ENCODE results near the gene DGCR6L. TPM values are rescaled to one million over a fixed set of nuclear protein-coding genes. Genes with fewer than 3 reads are reported as not detected.
"Not testable (repeated sequence)": the region's sequence is repeated elsewhere in the genome, so short reads cannot be mapped to it uniquely, and the experiment has no call there.

The DGCR6L gene
- total RNA-seq, 1 donor from 2014 or later, result 33.3 TPM

DNA sequence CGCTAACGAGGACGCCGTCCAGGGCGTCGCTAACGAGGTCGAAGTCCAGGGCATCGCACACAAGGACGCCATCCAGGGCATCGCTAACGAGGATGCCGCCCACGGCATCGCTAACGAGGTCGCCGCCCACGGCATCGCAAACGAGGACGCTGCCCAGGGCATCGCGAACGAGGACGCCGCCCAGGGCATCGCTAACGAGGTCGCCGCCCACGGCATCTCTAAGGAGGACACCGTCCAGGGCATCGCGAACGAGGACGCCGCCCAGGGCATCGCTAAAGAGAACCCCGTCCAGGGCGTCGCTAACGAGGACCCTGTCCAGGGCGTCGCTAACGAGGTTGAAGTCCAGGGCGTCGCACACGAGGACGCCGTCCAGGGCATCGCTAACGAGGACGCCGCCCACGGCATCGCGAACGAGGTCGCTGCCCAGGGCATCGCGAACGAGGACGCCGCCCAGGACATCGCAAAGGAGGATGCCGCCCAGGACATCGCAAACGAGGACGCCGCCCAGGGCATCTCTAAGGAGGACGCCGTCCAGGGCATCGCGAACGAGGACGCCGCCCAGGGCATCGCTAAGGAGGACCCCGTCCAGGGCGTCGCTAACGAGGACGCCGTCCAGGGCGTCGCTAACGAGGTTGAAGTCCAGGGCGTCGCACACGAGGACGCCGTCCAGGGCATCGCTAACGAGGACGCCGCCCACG, 36.2 kb upstream of the DGCR6L start:
- H3K9ac ChIP-seq (ENCODE audit: low read length); H3K27ac ChIP-seq (ENCODE audit: low read depth, low read length); H3K36me3 ChIP-seq (ENCODE audit: insufficient read depth, low read length); H3K4me1 Mint-ChIP-seq (ENCODE audit: low read depth, unreplicated experiment); H3K4me2 ChIP-seq (ENCODE audit: low read length); H3K4me1 ChIP-seq (ENCODE audit: insufficient read depth, low read length); H3K27me3 ChIP-seq (ENCODE audit: insufficient read depth, low read length); H2AFZ ChIP-seq (ENCODE audit: low read depth, low read length); FAIRE-seq; H4K20me1 ChIP-seq (ENCODE audit: insufficient read depth, low read length); H3K36me3 Mint-ChIP-seq (ENCODE audit: low read depth, unreplicated experiment); H3K27me3 Mint-ChIP-seq (ENCODE audit: low read depth, unreplicated experiment); H3K27ac Mint-ChIP-seq (ENCODE audit: unreplicated experiment); H3K79me2 ChIP-seq (ENCODE audit: insufficient read depth, low read length); DNase-seq (ENCODE audit: low read depth); H3K4me3 Mint-ChIP-seq (ENCODE audit: unreplicated experiment); H3K9me3 ChIP-seq (ENCODE audit: insufficient read depth, low read depth, low read length); H3K4me3 ChIP-seq (ENCODE audit: insufficient read depth, low read depth, low read length); H3K9me3 Mint-ChIP-seq (ENCODE audit: unreplicated experiment): not testable (repeated sequence)

DNA sequence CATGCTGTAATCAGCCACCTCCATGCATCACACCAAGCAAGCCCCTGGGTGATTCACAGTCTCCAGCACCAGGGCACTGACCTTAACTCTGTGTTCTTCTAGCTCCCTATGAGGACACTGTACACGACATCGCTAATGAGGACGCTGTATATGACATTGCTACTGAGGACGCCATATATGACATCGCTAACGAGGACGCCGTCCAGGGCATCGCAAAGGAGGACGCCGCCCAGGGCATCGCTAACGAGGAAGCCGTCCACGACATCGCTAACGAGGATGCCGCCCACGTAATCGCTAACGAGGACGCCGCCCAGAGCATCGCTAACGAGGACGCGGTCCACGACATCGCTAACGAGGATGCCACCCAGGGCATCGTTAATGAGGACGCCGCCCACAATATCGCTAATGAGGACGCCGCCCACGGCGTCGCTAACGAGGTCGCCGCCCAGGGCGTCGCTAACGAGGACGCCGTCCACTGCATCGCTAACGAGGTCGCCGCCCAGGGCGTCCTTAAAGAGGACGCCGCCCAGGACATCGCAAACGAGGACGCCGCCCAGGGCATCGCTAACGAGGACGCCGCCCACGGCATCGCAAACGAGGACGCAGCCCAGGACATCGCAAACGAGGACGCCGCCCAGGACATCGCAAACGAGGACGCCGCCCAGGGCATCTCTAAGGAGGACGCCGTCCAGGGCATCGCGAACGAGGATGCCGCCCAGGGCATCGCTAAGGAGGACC, 34.5 kb upstream of the DGCR6L start:
- FAIRE-seq (no peak), DNase-seq (ENCODE audit: low read depth) (no peak)
- Mint-ChIP-seq H3K4me1 (ENCODE audit: low read depth, unreplicated experiment) (no peaks in the 10 kb centered on the region), H3K4me3 (ENCODE audit: unreplicated experiment) (no peak overlapping the region), H3K27ac (ENCODE audit: unreplicated experiment) (no peak overlapping the region), H3K27me3 (ENCODE audit: low read depth, unreplicated experiment) (no peaks in the 10 kb centered on the region), H3K36me3 (ENCODE audit: low read depth, unreplicated experiment) (no peaks in the 10 kb centered on the region), H3K9me3 (ENCODE audit: unreplicated experiment) (no peaks in the 10 kb centered on the region)
- H3K27ac ChIP-seq (ENCODE audit: low read depth, low read length), result no peak overlapping the region
- no peaks in the 10 kb centered on the region for H3K36me3 ChIP-seq (ENCODE audit: insufficient read depth, low read length)
- no peaks in the 10 kb centered on the region for H3K79me2 ChIP-seq (ENCODE audit: insufficient read depth, low read length)
- H3K4me2 ChIP-seq (ENCODE audit: low read length), result no peak overlapping the region
- H3K9me3 ChIP-seq (ENCODE audit: insufficient read depth, low read depth, low read length), result no peaks in the 10 kb centered on the region
- H3K9ac ChIP-seq (ENCODE audit: low read length), result no peak overlapping the region
- no peaks in the 10 kb centered on the region for H3K4me1 ChIP-seq (ENCODE audit: insufficient read depth, low read length)
- no peaks in the 10 kb centered on the region for H4K20me1 ChIP-seq (ENCODE audit: insufficient read depth, low read length)
- H2AFZ ChIP-seq (ENCODE audit: low read depth, low read length), result no peak overlapping the region
- TF ChIP-seq, protein P1, sequence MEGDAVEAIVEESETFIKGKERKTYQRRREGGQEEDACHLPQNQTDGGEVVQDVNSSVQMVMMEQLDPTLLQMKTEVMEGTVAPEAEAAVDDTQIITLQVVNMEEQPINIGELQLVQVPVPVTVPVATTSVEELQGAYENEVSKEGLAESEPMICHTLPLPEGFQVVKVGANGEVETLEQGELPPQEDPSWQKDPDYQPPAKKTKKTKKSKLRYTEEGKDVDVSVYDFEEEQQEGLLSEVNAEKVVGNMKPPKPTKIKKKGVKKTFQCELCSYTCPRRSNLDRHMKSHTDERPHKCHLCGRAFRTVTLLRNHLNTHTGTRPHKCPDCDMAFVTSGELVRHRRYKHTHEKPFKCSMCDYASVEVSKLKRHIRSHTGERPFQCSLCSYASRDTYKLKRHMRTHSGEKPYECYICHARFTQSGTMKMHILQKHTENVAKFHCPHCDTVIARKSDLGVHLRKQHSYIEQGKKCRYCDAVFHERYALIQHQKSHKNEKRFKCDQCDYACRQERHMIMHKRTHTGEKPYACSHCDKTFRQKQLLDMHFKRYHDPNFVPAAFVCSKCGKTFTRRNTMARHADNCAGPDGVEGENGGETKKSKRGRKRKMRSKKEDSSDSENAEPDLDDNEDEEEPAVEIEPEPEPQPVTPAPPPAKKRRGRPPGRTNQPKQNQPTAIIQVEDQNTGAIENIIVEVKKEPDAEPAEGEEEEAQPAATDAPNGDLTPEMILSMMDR (IDR thresholded peaks at IDR 0.05; ENCODE audit: insufficient read depth, low read depth, low read length), result no peak
- TF ChIP-seq EZH2 (IDR thresholded peaks at IDR 0.05; ENCODE audit: insufficient read depth, low read length), result no peak
- H3K4me3 ChIP-seq (ENCODE audit: insufficient read depth, low read depth, low read length), result no peak overlapping the region
- H3K27me3 ChIP-seq (ENCODE audit: insufficient read depth, low read length), result no peaks in the 10 kb centered on the region

DNA sequence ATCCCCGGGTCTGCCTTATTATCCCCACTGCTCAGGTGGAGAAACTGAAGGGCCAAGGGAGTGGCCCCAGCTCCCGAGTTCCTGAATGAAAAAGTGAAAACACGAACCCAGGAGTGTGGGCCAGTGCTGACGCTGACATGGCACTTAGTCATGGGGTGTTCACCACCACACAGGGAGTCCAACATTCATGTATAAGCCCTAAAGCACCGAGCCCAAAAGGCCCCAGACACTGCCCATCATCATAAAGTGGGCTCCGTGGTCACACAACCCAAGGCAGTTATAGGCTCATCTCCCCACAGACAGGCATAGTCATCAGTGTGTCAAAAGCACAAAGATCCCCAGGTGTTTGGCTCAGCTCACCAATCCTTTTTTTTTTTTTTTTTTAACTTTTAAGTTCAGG, 32.7 kb upstream of the DGCR6L start:
- DNase-seq (ENCODE audit: low read depth); H2AFZ ChIP-seq (ENCODE audit: low read depth, low read length); H3K9me3 ChIP-seq (ENCODE audit: insufficient read depth, low read depth, low read length); H3K36me3 ChIP-seq (ENCODE audit: insufficient read depth, low read length); H3K36me3 Mint-ChIP-seq (ENCODE audit: low read depth, unreplicated experiment); H4K20me1 ChIP-seq (ENCODE audit: insufficient read depth, low read length); H3K9ac ChIP-seq (ENCODE audit: low read length); H3K4me3 ChIP-seq (ENCODE audit: insufficient read depth, low read depth, low read length); H3K79me2 ChIP-seq (ENCODE audit: insufficient read depth, low read length); H3K27ac ChIP-seq (ENCODE audit: low read depth, low read length); H3K27ac Mint-ChIP-seq (ENCODE audit: unreplicated experiment); H3K4me2 ChIP-seq (ENCODE audit: low read length); H3K27me3 ChIP-seq (ENCODE audit: insufficient read depth, low read length); H3K4me1 Mint-ChIP-seq (ENCODE audit: low read depth, unreplicated experiment); H3K27me3 Mint-ChIP-seq (ENCODE audit: low read depth, unreplicated experiment); H3K4me1 ChIP-seq (ENCODE audit: insufficient read depth, low read length); H3K4me3 Mint-ChIP-seq (ENCODE audit: unreplicated experiment); FAIRE-seq; H3K9me3 Mint-ChIP-seq (ENCODE audit: unreplicated experiment): not testable (repeated sequence)

DNA sequence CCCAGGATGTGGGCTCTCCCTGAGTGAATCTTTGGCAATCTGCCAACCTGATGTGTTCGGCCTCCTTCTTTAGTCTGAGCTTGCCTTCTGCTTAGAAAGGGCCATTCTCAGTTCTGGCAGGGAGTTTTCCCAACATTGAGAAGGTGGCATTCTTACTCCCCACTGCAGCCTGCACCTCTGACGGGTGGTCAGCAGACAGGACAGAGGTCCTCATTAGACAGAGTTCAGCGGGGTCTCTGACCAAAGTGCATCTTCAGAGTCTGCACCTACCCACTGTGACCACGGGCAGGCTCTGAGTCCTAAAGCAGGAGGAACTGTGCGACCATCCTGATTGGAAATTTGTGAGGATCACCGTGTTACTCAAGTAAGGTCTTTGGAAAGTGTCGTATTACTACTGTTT, 26.7 kb upstream of the DGCR6L start:
- not testable (repeated sequence) for H3K4me2 ChIP-seq (ENCODE audit: low read length); H3K9ac ChIP-seq (ENCODE audit: low read length); DNase-seq (ENCODE audit: low read depth); H3K4me3 Mint-ChIP-seq (ENCODE audit: unreplicated experiment); H3K36me3 Mint-ChIP-seq (ENCODE audit: low read depth, unreplicated experiment); H3K79me2 ChIP-seq (ENCODE audit: insufficient read depth, low read length); H3K27me3 Mint-ChIP-seq (ENCODE audit: low read depth, unreplicated experiment); H3K4me3 ChIP-seq (ENCODE audit: insufficient read depth, low read depth, low read length); H3K27ac ChIP-seq (ENCODE audit: low read depth, low read length); H3K4me1 ChIP-seq (ENCODE audit: insufficient read depth, low read length); H3K27ac Mint-ChIP-seq (ENCODE audit: unreplicated experiment); H3K4me1 Mint-ChIP-seq (ENCODE audit: low read depth, unreplicated experiment); H2AFZ ChIP-seq (ENCODE audit: low read depth, low read length); H3K36me3 ChIP-seq (ENCODE audit: insufficient read depth, low read length); FAIRE-seq; H4K20me1 ChIP-seq (ENCODE audit: insufficient read depth, low read length); H3K27me3 ChIP-seq (ENCODE audit: insufficient read depth, low read length); H3K9me3 Mint-ChIP-seq (ENCODE audit: unreplicated experiment); H3K9me3 ChIP-seq (ENCODE audit: insufficient read depth, low read depth, low read length)

DNA sequence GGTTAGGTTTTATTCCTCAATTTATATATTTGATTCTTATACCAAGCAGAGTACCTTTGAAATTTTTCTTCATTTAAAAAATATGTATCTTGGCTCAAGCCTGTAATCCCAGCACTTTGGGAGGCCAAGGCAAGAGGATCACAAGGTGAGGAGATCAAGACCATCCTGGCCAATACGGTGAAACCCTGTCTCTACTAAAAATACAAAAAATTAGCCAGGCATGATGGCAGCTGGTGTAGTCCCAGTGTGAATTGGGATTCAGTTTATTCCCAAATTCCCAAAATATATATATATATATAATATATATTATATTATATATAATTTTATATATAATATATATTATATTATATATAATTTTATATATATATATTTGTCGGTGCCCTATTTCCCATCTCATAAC, 18.4 kb upstream of the DGCR6L start:
- H3K9me3 ChIP-seq (ENCODE audit: insufficient read depth, low read depth, low read length); H3K9ac ChIP-seq (ENCODE audit: low read length); DNase-seq (ENCODE audit: low read depth); H3K27ac Mint-ChIP-seq (ENCODE audit: unreplicated experiment); H3K4me1 ChIP-seq (ENCODE audit: insufficient read depth, low read length); H3K27me3 ChIP-seq (ENCODE audit: insufficient read depth, low read length); H3K27me3 Mint-ChIP-seq (ENCODE audit: low read depth, unreplicated experiment); H3K4me1 Mint-ChIP-seq (ENCODE audit: low read depth, unreplicated experiment); FAIRE-seq; H3K36me3 ChIP-seq (ENCODE audit: insufficient read depth, low read length); H3K4me3 ChIP-seq (ENCODE audit: insufficient read depth, low read depth, low read length); H2AFZ ChIP-seq (ENCODE audit: low read depth, low read length); H3K4me3 Mint-ChIP-seq (ENCODE audit: unreplicated experiment); H3K79me2 ChIP-seq (ENCODE audit: insufficient read depth, low read length); H4K20me1 ChIP-seq (ENCODE audit: insufficient read depth, low read length); H3K36me3 Mint-ChIP-seq (ENCODE audit: low read depth, unreplicated experiment); H3K27ac ChIP-seq (ENCODE audit: low read depth, low read length); H3K4me2 ChIP-seq (ENCODE audit: low read length); H3K9me3 Mint-ChIP-seq (ENCODE audit: unreplicated experiment): not testable (repeated sequence)

All from astrocyte (in vitro differentiated cells and primary cell).